Astrocyte (in vitro differentiated cells and primary cell): ENCODE data around the gene ECSIT.
"Not testable (repeated sequence)": the region's sequence is repeated elsewhere in the genome, so short reads cannot be mapped to it uniquely, and the experiment has no call there.

ENCODE experiments used
- CTCF ChIP-seq: IDR thresholded peaks from 2 replicates; pipeline ENCODE4 v1.5.1; 2011; ENCODE audit warnings: low read depth, mild to moderate bottlenecking, inconsistent platforms, low read length, moderate library complexity; ENCODE audit not compliant: insufficient read depth
- EZH2 ChIP-seq: IDR thresholded peaks from 2 replicates; pipeline ENCODE4 v1.6.1; 2012; ENCODE audit warnings: mild to moderate bottlenecking, low read length, inconsistent platforms; ENCODE audit not compliant: insufficient read depth

GRCh38 chr19:11573354-11573753 is 44.4 kb upstream of the ECSIT start:
- TF ChIP-seq CTCF, EZH2: not testable (repeated sequence)
